Psoas muscle (tissue), 8 donors: ENCODE data around the gene PRKCH. TPM values are rescaled to one million over a fixed set of nuclear protein-coding genes. Genes with fewer than 3 reads are reported as not detected.
A peak's percentile ranks its signal among the peaks of the same experiment; 100 is the strongest.

ENCODE experiments used
- ATAC-seq, 4 donors: fragments of 200-7000 bp; cut with Tn5 transposase; one replicate each; pipeline ENCODE4 v1.9.1; 2020; ENCODE audit warnings: moderate library complexity in 3 of 4, mild to moderate bottlenecking in 2 of 4
- DNase-seq, 2 donors: peaks; one replicate each; pipeline ENCODE4 v3.0.0-alpha.2; 2020
- H3K27ac ChIP-seq: fragments of 200-600 bp; one replicate; pipeline ENCODE4 v1.8.0; 2022
- H3K27me3 ChIP-seq, 3 donors: fragments of 200-600 bp in 1 of 3; one replicate each; pipeline versions ENCODE4 v1.6.1 to v1.8.0; 2013 to 2022; ENCODE audit warnings: low read length in 2 of 3, mild to moderate bottlenecking in 2 of 3, moderate library complexity in 1 of 3; ENCODE audit not compliant: insufficient read depth in 3 of 3
- H3K36me3 ChIP-seq, 2 donors: fragments of 200-600 bp in 1 of 2; one replicate each; pipeline versions ENCODE4 v1.6.1 to v1.8.0; 2013 to 2022; ENCODE audit warnings: low read depth in 1 of 2, mild to moderate bottlenecking in 1 of 2, moderate library complexity in 1 of 2; ENCODE audit not compliant: insufficient read depth in 1 of 2
- H3K4me1 ChIP-seq: fragments of 200-600 bp; one replicate; pipeline ENCODE4 v1.8.0; 2022
- H3K4me3 ChIP-seq: fragments of 200-600 bp; one replicate; pipeline ENCODE4 v1.8.0; 2022; ENCODE audit warnings: mild to moderate bottlenecking
- H3K9me3 ChIP-seq: fragments of 200-600 bp; one replicate; pipeline ENCODE4 v1.8.0; 2022
- WGBS, 3 donors: extraction: QIAGEN DNeasy Blood & Tissue Kit; methylation state at CpG; one replicate each; pipeline versions ENCODE4 v1.1.6 to v1.1.7; 2013; 5-methylcytosine and 5-hydroxymethylcytosine counted together
- intact Hi-C, 2 donors: fragments of 100-400 bp; cut with DNase I; formaldehyde crosslinking; loops; one replicate each; pipeline versions ENCODE4 v1.11.0 to v1.14.2; 2022
- polyA plus RNA-seq, 3 donors: library from polyadenylated mRNA; stranded (reverse); fragments of 200-250 nt; gene quantifications; one replicate each; pipeline ENCODE4 v1.2.3, GENCODE V29; 2013
- total RNA-seq, 4 donors: library from RNA; stranded (reverse); fragmentation: NEBNext Ultra II Directional in 2 of 4; extraction: Animal tissue kit (Norgen Biotek cat#: 25700) in 2 of 4; gene quantifications; one replicate each; pipeline versions ENCODE4 v1.2.1 to v1.2.4, GENCODE V29; 2021 to 2023
- TF ChIP-seq, protein P1 (sequence below): fragments of 200-600 bp; IDR thresholded peaks from one replicate; pipeline ENCODE4 v1.8.0; 2022; ENCODE audit warnings: antibody characterized with exemption
- donor health status: healthy with polysubstance abuse.
- donor health status: DM: no; HTN: no; CAD: no; lungs with moderate emphysema.
- donor health status: Bipolar disorder and iron deficiency.
- donor health status: healthy.
- donor health status: DM: yes; HTN: yes; CAD: no.
- donor health status: DM: no; HTN: no; CAD: no.
- donor health status: DM: no; HTN: no; CAD: no.
- donor health status: DM: yes; HTN: yes; CAD: no.

The PRKCH gene
- total and polyA plus RNA-seq, 7 donors = 5.9 to 17.9 (median 11.1) TPM

DNA sequence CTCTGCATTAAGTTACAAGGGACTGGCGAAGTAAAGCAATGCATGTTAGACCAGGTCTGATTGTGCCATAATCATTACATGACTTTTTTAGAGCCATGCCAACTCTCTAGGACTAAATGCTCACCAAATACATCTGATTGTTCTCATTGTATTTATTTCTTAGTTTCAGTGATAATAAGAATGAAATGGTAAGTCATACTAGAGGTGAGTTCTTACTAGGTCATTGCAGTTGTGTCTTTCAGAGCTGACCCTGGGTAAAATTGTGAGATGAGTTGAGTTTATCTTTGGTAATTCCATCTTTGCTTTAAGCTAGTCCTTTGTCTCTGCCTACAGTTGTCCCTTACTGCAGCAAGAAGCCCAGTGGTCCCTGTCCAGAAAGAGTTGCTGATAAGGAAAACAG, 73.2 kb downstream of the PRKCH start:
- H3K4me1 ChIP-seq = peaks cover 8% of the 10 kb centered on the region
- H3K27me3 ChIP-seq = no peaks in the 10 kb centered on the region
- WGBS, 3 donors = 47 to 87% (median 75%) methylated on average over 1 of the region's 1 CpG
- no peak for DNase-seq
- no peak overlapping the region for H3K27ac ChIP-seq
- no peaks in the 10 kb centered on the region for H3K36me3 ChIP-seq
- intact Hi-C loops = no loop called here
- TF ChIP-seq, protein P1, sequence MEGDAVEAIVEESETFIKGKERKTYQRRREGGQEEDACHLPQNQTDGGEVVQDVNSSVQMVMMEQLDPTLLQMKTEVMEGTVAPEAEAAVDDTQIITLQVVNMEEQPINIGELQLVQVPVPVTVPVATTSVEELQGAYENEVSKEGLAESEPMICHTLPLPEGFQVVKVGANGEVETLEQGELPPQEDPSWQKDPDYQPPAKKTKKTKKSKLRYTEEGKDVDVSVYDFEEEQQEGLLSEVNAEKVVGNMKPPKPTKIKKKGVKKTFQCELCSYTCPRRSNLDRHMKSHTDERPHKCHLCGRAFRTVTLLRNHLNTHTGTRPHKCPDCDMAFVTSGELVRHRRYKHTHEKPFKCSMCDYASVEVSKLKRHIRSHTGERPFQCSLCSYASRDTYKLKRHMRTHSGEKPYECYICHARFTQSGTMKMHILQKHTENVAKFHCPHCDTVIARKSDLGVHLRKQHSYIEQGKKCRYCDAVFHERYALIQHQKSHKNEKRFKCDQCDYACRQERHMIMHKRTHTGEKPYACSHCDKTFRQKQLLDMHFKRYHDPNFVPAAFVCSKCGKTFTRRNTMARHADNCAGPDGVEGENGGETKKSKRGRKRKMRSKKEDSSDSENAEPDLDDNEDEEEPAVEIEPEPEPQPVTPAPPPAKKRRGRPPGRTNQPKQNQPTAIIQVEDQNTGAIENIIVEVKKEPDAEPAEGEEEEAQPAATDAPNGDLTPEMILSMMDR = no peak
- no peak overlapping the region for H3K4me3 ChIP-seq
- no peaks in the 10 kb centered on the region for H3K9me3 ChIP-seq
- peak in 1 of 4 donors; percentile 9 for ATAC-seq

- DNase-seq (peak in 1 of 2 donors; percentile 59), ATAC-seq (peak; percentile 69 to 91 (median 80))
Observed at GRCh38 chr14:61395115-61395725, 73.8 kb downstream of the PRKCH start.

GRCh38 chr14:61396279-61396678, 74.9 kb downstream of the PRKCH start:
- Histone ChIP-seq H3K27ac (no peak overlapping the region), H3K9me3 (no peaks in the 10 kb centered on the region), H3K27me3 (no peaks in the 10 kb centered on the region), H3K4me3 (no peak overlapping the region), H3K36me3 (no peaks in the 10 kb centered on the region), H3K4me1 (peaks cover 3% of the 10 kb centered on the region)
- no peak for DNase-seq
- ATAC-seq = no peak
- TF ChIP-seq, protein P1 = no peak
- intact Hi-C loops = no loop called here
- WGBS, 3 donors = 83 to 97% (median 90%) methylated on average over 1 of the region's 1 CpG

More at GRCh38 chr14:61395115-61395725, 73.8 kb downstream of the PRKCH start:
- no peaks in the 10 kb centered on the region for H3K9me3 ChIP-seq
- no peaks in the 10 kb centered on the region for H3K36me3 ChIP-seq
- H3K4me3 ChIP-seq = no peak overlapping the region
- H3K27ac ChIP-seq = no peak overlapping the region
- H3K4me1 ChIP-seq = peaks cover 8% of the 10 kb centered on the region
- WGBS, 3 donors = 20 to 36% (median 27%) methylated on average over 6 of the region's 6 CpGs
- TF ChIP-seq, protein P1 = no peak
- intact Hi-C loops = no loop called here
- no peaks in the 10 kb centered on the region for H3K27me3 ChIP-seq

DNA sequence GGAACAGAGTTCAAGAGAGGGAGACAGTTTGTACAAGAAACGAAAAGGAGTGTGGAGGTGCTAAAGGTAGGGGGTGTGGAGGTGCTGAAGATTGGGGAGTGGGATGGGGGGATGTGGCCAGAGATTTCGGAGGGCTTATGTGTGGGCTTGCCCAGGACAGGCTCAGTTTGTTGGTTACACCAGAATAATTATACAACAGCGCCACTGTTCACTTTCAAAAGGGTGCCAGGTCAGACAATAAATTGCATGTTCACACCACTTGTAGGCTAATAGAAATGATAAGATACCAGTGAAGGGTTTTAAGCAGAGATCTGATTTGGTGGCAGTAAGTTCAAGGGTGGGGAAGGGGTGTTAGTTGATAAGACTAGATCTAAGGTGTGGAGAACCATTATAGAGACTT, 75.3 kb downstream of the PRKCH start:
- Histone ChIP-seq H3K9me3 (no peaks in the 10 kb centered on the region), H3K4me3 (no peak overlapping the region), H3K4me1 (peaks cover 3% of the 10 kb centered on the region), H3K27ac (no peak overlapping the region), H3K27me3 (no peaks in the 10 kb centered on the region), H3K36me3 (no peaks in the 10 kb centered on the region)
- TF ChIP-seq, protein P1 = no peak
- no peak for ATAC-seq
- 92 to 96% (median 95%) methylated on average over 3 of the region's 3 CpGs for WGBS, 3 donors
- DNase-seq = no peak
- intact Hi-C loops = no loop called here

DNA sequence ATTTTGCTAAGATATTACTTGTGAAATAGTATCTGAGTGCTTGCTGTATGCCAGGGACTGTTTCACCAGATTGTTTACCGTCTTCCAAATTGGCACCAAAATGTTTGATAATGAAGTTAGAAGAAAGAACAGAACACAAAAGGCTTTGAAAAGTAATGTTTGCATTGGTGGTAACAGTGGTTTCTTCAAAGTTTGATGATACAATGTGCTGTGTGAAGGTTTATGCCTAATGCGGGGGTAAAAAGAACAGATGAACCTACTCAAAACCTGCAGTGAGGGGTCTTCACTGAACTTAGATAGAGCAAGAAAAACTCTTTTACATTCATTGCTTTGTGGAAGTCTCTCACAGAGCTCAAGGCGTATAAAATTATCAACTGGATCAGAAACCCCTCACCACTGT, 76.2 kb downstream of the PRKCH start:
- H3K27ac ChIP-seq = no peak overlapping the region
- H3K4me1 ChIP-seq = peaks cover 3% of the 10 kb centered on the region
- no peak overlapping the region for H3K4me3 ChIP-seq
- no peak for DNase-seq
- H3K36me3 ChIP-seq = no peaks in the 10 kb centered on the region
- no peak for ATAC-seq
- H3K27me3 ChIP-seq = no peaks in the 10 kb centered on the region
- H3K9me3 ChIP-seq = no peaks in the 10 kb centered on the region
- 74 to 84% (median 81%) methylated on average over 3 of the region's 3 CpGs for WGBS, 3 donors
- intact Hi-C loops = no loop called here
- TF ChIP-seq, protein P1 = no peak
